ENCODE measurements around the gene SCGB2B2.

The SCGB2B2 gene

DNA sequence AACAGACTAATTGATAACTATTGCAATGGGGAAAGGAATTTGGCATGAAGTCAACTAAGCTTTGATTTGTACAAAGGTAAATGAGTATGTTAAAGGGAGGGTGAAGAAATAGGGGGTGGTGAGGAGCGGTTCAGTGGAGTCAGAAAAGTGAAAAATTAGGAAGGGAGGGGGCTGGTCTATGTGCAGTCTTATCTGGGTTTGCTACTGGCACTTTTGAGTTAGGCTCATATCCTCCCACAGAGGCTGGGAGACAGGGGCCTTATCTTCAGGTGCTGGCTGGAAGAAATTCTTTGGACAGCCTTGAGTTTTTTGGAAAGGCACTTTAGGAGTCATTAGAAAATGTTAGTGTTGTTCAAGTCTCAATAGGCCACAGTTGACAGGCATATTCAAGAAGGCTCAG, 11.6 kb upstream of the SCGB2B2 start:
- TF ChIP-seq YY1 (IDR thresholded peaks at IDR 0.05; ENCODE audit: low read depth) (no peak), CREB1 (IDR thresholded peaks at IDR 0.05; ENCODE audit: low read depth) (no peak), TAF1 (IDR thresholded peaks at IDR 0.05; ENCODE audit: low read depth) (no peak), ZBTB7A (IDR thresholded peaks at IDR 0.05; ENCODE audit: low read depth) (no peak), TEAD4 (IDR thresholded peaks at IDR 0.05) (no peak), CEBPB (IDR thresholded peaks at IDR 0.05) (no peak), TCF12 (IDR thresholded peaks at IDR 0.05; ENCODE audit: low read depth) (no peak)
- TF ChIP-seq, protein P1, sequence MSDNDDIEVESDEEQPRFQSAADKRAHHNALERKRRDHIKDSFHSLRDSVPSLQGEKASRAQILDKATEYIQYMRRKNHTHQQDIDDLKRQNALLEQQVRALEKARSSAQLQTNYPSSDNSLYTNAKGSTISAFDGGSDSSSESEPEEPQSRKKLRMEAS (IDR thresholded peaks at IDR 0.05): no peak
- TF ChIP-seq, protein P2, sequence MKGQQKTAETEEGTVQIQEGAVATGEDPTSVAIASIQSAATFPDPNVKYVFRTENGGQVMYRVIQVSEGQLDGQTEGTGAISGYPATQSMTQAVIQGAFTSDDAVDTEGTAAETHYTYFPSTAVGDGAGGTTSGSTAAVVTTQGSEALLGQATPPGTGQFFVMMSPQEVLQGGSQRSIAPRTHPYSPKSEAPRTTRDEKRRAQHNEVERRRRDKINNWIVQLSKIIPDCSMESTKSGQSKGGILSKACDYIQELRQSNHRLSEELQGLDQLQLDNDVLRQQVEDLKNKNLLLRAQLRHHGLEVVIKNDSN (IDR thresholded peaks at IDR 0.05): no peak

DNA sequence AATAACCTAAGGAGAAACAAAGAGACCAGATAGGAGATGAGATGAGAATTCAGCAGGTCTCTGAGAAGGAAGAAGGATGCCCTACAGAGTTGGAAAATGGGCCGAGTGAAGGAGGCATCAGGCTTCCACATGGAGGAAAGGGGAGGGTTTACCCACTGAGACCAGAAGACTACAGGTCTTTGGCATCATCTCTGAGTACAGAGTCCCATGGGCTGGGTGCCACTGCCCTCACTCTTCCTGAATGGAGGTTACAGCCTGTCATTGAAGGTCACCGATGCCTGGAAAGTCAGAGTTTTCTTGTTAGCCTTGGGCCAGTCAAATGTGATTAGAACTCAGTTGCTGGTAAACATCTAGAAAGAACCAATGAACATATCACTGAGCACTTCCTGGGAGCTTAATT, 10.4 kb upstream of the SCGB2B2 start:
- TF ChIP-seq ZBTB7A (IDR thresholded peaks at IDR 0.05; ENCODE audit: low read depth) (no peak), EGR1 (IDR thresholded peaks at IDR 0.05) (no peak), CEBPB (IDR thresholded peaks at IDR 0.05) (no peak), EP300 (IDR thresholded peaks at IDR 0.05; ENCODE audit: borderline replicate concordance) (no peak), CREB1 (IDR thresholded peaks at IDR 0.05; ENCODE audit: low read depth) (no peak), FOXM1 (IDR thresholded peaks at IDR 0.05; ENCODE audit: borderline replicate concordance, low read depth) (no peak), TAF1 (IDR thresholded peaks at IDR 0.05; ENCODE audit: low read depth) (no peak), TEAD4 (IDR thresholded peaks at IDR 0.05) (no peak)
- TF ChIP-seq, protein P2 (IDR thresholded peaks at IDR 0.05): no peak
- TF ChIP-seq, protein P1 (IDR thresholded peaks at IDR 0.05): no peak
- TF ChIP-seq, protein P3, sequence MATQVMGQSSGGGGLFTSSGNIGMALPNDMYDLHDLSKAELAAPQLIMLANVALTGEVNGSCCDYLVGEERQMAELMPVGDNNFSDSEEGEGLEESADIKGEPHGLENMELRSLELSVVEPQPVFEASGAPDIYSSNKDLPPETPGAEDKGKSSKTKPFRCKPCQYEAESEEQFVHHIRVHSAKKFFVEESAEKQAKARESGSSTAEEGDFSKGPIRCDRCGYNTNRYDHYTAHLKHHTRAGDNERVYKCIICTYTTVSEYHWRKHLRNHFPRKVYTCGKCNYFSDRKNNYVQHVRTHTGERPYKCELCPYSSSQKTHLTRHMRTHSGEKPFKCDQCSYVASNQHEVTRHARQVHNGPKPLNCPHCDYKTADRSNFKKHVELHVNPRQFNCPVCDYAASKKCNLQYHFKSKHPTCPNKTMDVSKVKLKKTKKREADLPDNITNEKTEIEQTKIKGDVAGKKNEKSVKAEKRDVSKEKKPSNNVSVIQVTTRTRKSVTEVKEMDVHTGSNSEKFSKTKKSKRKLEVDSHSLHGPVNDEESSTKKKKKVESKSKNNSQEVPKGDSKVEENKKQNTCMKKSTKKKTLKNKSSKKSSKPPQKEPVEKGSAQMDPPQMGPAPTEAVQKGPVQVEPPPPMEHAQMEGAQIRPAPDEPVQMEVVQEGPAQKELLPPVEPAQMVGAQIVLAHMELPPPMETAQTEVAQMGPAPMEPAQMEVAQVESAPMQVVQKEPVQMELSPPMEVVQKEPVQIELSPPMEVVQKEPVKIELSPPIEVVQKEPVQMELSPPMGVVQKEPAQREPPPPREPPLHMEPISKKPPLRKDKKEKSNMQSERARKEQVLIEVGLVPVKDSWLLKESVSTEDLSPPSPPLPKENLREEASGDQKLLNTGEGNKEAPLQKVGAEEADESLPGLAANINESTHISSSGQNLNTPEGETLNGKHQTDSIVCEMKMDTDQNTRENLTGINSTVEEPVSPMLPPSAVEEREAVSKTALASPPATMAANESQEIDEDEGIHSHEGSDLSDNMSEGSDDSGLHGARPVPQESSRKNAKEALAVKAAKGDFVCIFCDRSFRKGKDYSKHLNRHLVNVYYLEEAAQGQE (IDR thresholded peaks at IDR 0.05; ENCODE audit: low read depth): no peak

DNA sequence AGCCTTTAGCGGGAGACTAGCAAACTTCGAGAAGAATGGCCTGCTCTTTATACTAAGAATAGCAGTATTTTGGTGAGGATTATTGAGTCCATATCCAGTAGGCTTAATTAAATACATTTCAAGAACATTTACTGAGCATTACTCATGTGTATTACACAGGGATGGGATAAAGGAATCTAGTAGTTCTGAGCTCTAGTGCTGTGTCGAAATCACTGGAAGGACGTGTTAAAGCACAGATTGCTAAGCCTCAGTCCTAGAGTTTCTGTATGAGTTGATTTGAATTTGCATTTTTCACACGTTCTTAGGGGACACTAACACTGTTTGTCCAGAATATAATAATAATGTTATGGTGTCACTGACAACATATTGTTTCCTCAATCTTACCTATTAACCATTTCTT, 9.5 kb upstream of the SCGB2B2 start:
- no peak for TF ChIP-seq RAD21 (IDR thresholded peaks at IDR 0.05; ENCODE audit: low read depth)
- no peak for TF ChIP-seq EP300 (IDR thresholded peaks at IDR 0.05; ENCODE audit: borderline replicate concordance)
- no peak for TF ChIP-seq YY1 (IDR thresholded peaks at IDR 0.05; ENCODE audit: low read depth)
- TF ChIP-seq, protein P3 (IDR thresholded peaks at IDR 0.05; ENCODE audit: low read depth): no peak
- TF ChIP-seq, protein P2 (IDR thresholded peaks at IDR 0.05): no peak
- no peak for TF ChIP-seq CEBPB (IDR thresholded peaks at IDR 0.05)
- no peak for TF ChIP-seq ZBTB7A (IDR thresholded peaks at IDR 0.05; ENCODE audit: low read depth)
- no peak for TF ChIP-seq EGR1 (IDR thresholded peaks at IDR 0.05)
- TF ChIP-seq, protein P1 (IDR thresholded peaks at IDR 0.05): no peak
- TF ChIP-seq TCF12 (IDR thresholded peaks at IDR 0.05; ENCODE audit: low read depth): no peak
- TF ChIP-seq NFIC (IDR thresholded peaks at IDR 0.05): no peak
- no peak for TF ChIP-seq TAF1 (IDR thresholded peaks at IDR 0.05; ENCODE audit: low read depth)
- TF ChIP-seq FOXM1 (IDR thresholded peaks at IDR 0.05; ENCODE audit: borderline replicate concordance, low read depth): no peak
- no peak for TF ChIP-seq CREB1 (IDR thresholded peaks at IDR 0.05; ENCODE audit: low read depth)
- TF ChIP-seq TEAD4 (IDR thresholded peaks at IDR 0.05): no peak

DNA sequence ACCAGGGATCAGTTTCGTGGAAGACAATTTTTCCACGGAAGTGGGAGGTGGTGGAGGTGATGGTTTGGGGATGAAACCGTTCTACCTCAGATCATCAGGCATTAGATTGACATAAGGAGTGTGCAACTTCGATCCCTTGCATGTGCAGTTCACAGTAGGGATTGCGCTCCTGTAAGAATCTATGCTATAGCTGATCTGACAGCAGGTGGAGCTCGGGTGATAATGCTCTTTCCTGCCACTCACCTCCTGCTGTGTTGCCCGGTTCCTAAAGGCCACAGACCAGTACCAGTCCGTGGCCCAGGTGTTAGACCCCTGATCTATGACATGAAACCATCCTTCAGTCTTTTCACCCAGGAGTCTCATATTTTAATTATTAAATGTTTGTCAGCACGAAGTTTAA, 4.5 kb upstream of the SCGB2B2 start:
- TF ChIP-seq, protein P1 (IDR thresholded peaks at IDR 0.05): no peak
- TF ChIP-seq TAF1 (IDR thresholded peaks at IDR 0.05; ENCODE audit: low read depth): no peak
- TF ChIP-seq CREB1 (IDR thresholded peaks at IDR 0.05; ENCODE audit: low read depth): no peak
- no peak for TF ChIP-seq ZBTB7A (IDR thresholded peaks at IDR 0.05; ENCODE audit: low read depth)
- no peak for TF ChIP-seq TEAD4 (IDR thresholded peaks at IDR 0.05)
- no peak for TF ChIP-seq CEBPB (IDR thresholded peaks at IDR 0.05)
- no peak for TF ChIP-seq YY1 (IDR thresholded peaks at IDR 0.05; ENCODE audit: low read depth)
- TF ChIP-seq TCF12 (IDR thresholded peaks at IDR 0.05; ENCODE audit: low read depth): no peak
- no peak for TF ChIP-seq EGR1 (IDR thresholded peaks at IDR 0.05)

DNA sequence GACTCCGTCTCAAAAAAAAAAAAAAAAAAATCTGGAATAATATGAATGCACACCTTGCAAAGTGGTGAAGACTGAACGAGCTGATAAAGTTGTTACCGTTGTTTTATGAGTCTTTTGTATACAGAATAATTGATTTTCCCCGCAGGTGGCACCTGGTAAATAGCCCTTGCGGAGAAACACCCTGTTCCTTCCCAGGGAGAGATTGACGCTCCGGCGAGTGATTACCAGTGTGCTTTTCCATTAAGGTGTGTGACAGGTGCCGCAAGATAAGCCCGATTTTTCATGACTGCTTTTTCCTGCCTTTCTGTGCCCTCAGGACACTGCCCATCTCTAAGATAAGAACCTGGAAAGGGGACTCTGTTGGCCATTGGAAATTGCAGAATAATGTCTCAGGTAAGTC, 1.5 kb upstream of the SCGB2B2 start:
- TF ChIP-seq TAF1 (IDR thresholded peaks at IDR 0.05; ENCODE audit: low read depth): no peak
- TF ChIP-seq CEBPB (IDR thresholded peaks at IDR 0.05): no peak
- TF ChIP-seq TEAD4 (IDR thresholded peaks at IDR 0.05): no peak
- no peak for TF ChIP-seq CREB1 (IDR thresholded peaks at IDR 0.05; ENCODE audit: low read depth)
- TF ChIP-seq EGR1 (IDR thresholded peaks at IDR 0.05): no peak
- no peak for TF ChIP-seq RAD21 (IDR thresholded peaks at IDR 0.05; ENCODE audit: low read depth)
- no peak for TF ChIP-seq YY1 (IDR thresholded peaks at IDR 0.05; ENCODE audit: low read depth)
- TF ChIP-seq EP300 (IDR thresholded peaks at IDR 0.05; ENCODE audit: borderline replicate concordance): no peak
- TF ChIP-seq, protein P3 (IDR thresholded peaks at IDR 0.05; ENCODE audit: low read depth): no peak
- no peak for TF ChIP-seq TCF12 (IDR thresholded peaks at IDR 0.05; ENCODE audit: low read depth)
- no peak for TF ChIP-seq NFIC (IDR thresholded peaks at IDR 0.05)
- TF ChIP-seq FOXM1 (IDR thresholded peaks at IDR 0.05; ENCODE audit: borderline replicate concordance, low read depth): no peak

Data from Ishikawa (cell line).